ENCODE measurements around the gene METAP2.

- TF ChIP-seq RCOR1 (IDR thresholded peaks at IDR 0.05; ENCODE audit: low read length): no peak
- TF ChIP-seq ZBTB33 (IDR thresholded peaks at IDR 0.05; ENCODE audit: borderline replicate concordance, low read depth): no peak
- TF ChIP-seq TAF1 (IDR thresholded peaks at IDR 0.05; ENCODE audit: borderline replicate concordance, low read depth, low read length): no peak
Measured at GRCh38 chr12:95546491-95546813, 72.5 kb downstream of the METAP2 start.

Data from SK-N-SH (cell line).